Left forelimb (tissue), 1 donor: ENCODE measurements around the gene PSME3.
"Not testable (repeated sequence)": the region's sequence is repeated elsewhere in the genome, so short reads cannot be mapped to it uniquely, and the experiment has no call there.

ENCODE experiments used
- DNase-seq: peaks from one replicate; pipeline ENCODE4 v3.0.0-alpha.2; 2018; ENCODE audit warnings: low spot score

The PSME3 gene

GRCh38 chr17:42851371-42852240 lies 18.4 kb downstream of the PSME3 start:
- DNase-seq: not testable (repeated sequence)

DNA sequence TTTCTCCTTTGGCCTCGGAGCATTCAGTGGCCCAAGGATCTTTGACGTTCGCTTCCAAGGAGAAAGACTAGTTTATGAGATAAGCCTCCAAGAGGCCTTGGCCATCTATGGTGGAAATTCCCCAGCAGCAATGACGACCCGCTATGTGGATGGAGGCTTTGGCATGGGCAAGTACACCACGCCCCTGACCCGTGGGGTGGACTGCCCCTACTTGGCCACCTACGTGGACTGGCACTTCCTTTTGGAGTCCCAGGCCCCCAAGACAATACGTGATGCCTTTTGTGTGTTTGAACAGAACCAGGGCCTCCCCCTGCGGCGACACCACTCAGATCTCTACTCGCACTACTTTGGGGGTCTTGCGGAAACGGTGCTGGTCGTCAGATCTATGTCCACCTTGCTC lies 19.2 kb downstream of the PSME3 start:
- no peak for DNase-seq

GRCh38 chr17:42853004-42853403 lies 19.8 kb downstream of the PSME3 start:
- DNase-seq: no peak

- DNase-seq: no peak
These were observed 20.4 kb downstream of the PSME3 start for GRCh38 chr17:42853597-42853967.

DNA sequence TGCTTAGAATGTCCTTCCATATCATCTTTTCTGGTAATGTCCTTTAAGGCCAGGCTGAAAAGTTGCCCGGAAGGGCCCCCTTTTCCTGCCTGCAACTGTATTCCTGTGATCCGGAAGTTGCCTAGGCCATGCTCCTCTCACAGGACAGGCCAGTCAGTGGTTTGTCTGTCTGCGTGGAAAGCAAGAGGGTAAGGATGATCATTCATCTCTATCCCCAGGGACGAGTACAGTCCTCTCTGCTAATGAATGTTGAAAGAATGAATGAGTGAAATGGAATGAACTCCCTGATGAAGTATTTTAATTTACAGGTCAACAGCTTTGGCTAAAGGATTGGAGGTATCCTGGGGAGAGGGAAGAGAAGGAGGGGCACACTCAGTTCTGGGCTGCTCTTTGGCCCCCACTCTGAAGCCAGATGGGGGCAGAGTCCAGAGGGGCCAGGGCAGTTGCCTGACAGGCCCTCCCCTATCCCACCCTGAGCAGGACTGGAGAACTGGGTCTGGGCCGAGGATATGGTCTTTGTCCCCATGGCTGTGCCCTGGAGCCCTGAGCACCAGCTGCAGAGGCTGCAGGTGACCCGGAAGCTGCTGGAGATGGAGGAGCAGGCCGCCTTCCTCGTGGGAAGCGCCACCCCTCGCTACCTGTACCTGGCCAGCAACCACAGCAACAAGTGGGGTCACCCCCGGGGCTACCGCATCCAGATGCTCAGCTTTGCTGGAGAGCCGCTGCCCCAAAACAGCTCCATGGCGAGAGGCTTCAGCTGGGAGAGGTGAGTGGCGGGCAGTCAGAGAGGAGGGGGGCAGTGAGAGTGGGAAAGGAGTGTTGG lies 21.0 kb downstream of the PSME3 start:
- DNase-seq: no peak

DNA sequence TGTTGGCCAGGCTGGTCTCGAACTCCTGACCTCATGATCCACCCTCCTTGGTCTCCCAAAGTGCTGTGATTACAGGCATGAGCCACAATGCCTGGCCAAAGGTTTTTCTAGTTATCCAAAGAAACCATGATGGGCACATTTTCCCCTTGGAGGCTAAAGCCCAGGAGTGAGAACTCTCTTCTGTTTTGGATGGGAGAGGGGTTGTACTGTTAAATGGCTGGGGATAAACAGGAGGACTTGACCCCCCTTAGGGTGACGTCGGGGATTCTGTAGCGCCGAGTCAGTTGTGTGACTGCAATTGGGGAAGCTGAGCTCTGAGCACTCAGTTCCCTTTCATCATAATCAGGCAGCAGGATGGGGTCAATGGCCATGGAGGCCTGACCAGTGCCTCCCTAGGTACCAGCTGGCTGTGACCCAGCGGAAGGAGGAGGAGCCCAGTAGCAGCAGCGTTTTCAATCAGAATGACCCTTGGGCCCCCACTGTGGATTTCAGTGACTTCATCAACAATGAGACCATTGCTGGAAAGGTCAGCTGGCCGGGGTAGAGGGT lies 21.9 kb downstream of the PSME3 start:
- no peak for DNase-seq

DNA sequence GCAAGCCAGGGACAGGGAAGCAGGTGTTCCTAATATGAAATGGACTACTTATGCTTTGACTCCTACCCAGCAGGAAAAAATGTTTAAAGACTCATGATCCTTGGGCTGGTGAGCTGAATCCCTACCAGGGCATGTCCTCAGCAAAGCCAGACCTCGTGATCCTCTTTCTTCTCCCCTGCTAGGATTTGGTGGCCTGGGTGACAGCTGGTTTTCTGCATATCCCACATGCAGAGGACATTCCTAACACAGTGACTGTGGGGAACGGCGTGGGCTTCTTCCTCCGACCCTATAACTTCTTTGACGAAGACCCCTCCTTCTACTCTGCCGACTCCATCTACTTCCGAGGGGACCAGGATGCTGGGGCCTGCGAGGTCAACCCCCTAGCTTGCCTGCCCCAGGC lies 22.9 kb downstream of the PSME3 start:
- DNase-seq: not testable (repeated sequence)

- DNase-seq: not testable (repeated sequence)
These were observed 23.3 kb downstream of the PSME3 start for GRCh38 chr17:42856516-42856915.

DNA sequence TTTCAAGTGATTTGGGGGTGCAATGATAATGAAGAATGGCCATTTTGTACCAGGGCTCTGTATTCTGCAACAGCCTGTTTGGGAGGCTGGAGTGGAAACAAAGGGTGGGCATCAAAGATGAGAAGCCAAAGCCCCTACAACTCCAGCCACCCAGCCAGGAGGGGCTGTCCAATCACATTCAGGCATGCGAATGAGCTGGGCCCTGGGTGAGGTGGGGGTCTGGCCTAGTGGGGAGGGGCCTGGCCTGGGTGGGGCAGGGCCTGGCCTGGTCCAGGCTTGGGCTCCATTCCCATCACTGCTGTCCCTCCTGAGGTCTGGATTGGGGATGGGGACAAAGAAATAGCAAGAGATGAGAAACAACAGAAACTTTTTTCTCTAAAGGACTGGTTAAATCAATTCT lies 24.2 kb downstream of the PSME3 start:
- DNase-seq: no peak

DNA sequence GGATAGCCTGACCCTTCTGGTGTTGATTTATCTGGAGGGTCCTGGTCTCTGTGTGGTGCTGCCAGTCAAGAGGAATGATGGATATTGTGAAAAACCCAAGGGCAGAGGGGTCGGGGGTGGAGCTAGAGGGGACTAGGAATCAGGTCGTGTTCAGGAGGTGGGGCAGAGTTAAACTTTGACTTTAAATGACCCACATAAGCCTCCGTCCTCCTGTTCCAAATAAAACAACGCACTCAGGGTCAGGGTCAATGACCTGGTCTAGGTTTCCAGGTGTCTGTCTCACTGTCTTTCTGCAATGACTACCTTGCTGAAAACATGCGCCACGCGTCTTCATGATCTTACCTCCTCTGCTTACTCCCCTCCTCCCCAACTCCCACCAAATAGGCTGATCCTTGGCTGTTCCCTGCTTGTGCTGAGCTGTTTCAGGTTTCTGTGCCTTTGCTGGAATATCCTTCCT lies 32.5 kb downstream of the PSME3 start:
- DNase-seq: no peak

DNA sequence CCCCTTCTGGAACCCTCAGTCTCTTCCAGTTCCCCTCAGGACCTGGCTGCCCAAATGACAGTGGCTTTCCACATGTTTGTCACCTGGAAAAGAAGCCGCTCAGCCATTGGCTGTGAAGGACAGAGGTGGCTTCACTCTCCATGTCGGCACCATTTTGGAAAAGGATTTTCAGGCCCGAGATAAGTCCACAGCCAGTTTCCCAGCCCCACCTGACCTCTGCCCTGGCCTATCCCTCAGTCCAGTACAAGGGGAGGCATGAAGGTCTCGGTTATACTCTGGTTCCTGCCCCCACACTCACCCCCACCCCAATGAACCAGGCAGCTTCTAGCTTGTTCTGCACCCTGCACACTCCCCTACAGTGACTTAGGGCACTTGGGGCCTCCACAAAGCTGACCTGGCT lies 33.0 kb downstream of the PSME3 start:
- no peak for DNase-seq

GRCh38 chr17:42866631-42867575 lies 33.7 kb downstream of the PSME3 start:
- DNase-seq: no peak

GRCh38 chr17:42867694-42868261 lies 34.6 kb downstream of the PSME3 start:
- DNase-seq: not testable (repeated sequence)

GRCh38 chr17:42868338-42868737 lies 35.1 kb downstream of the PSME3 start:
- DNase-seq: no peak

- DNase-seq: no peak
These were observed 38.5 kb downstream of the PSME3 start for GRCh38 chr17:42871647-42872046.

DNA sequence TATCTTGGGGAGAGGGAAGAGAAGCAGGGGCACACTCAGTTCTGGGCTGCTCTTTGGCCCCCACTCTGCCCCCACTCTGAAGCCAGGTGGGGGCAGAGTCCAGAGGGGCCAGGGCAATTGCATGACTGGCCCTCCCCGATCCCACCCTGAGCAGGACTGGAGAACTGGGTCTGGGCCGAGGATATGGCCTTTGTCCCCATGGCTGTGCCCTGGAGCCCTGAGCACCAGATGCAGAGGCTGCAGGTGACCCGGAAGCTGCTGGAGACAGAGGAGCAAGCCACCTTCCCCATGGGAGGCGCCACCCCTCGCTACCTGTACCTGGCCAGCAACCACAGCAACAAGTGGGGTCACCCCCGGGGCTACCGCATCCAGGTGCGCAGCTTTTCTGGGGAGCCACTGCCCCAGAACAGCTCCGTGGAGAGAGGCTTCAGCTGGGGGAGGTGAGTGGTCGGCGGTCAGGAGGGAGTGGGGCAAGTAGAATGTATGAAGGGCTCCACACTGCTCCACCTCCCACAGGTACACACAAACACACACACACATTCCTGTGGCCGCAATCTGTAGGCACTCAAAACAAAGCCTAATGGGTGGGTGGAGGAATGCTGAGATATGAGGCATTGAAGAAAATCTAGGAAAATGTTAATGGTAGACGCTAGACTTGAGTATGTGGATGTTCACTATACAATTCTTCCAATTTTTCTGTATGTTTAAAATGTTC lies 39.2 kb downstream of the PSME3 start:
- no peak for DNase-seq

- DNase-seq: no peak
These were observed 40.1 kb downstream of the PSME3 start for GRCh38 chr17:42873315-42873714.

DNA sequence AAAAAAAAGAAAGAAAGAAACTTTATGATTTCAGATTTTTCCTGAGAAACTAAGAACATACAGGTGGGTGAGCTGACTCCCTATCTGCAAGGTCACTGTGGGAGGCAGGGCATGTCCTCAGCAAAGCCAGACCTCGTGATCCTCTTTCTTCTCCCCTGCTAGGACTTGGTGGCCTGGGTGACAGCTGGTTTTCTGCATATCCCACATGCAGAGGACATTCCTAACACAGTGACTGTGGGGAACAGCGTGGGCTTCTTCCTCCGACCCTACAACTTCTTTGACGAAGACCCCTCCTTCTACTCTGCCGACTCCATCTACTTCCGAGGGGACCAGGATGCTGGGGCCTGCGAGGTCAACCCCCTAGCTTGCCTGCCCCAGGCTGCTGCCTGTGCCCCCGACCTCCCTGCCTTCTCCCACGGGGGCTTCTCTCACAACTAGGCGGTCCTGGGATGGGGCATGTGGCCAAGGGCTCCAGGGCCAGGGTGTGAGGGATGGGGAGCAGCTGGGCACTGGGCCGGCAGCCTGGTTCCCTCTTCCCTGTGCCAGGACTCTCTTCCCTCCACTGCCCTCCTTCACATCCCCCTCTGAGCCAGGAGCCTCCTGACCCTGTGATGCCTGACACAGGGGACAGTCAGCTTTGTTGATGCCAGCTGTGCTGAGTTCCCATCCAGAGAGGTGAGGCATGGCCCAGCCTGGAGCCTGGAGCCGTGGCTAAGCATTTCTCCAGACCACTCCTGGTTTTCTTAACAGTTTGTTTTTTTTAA lies 40.9 kb downstream of the PSME3 start:
- not testable (repeated sequence) for DNase-seq

- no peak for DNase-seq
These were observed 43.8 kb downstream of the PSME3 start for GRCh38 chr17:42877037-42877436.
